ENCODE data around the gene COPS6.

GRCh38 chr7:100040575-100040974 lies 48.2 kb upstream of the COPS6 start:
- TF ChIP-seq EP300 (IDR thresholded peaks at IDR 0.05; ENCODE audit: borderline replicate concordance) (no peak), USF1 (IDR thresholded peaks at IDR 0.05) (no peak), TAF1 (IDR thresholded peaks at IDR 0.05; ENCODE audit: low read depth) (no peak)
- TF ChIP-seq, protein P1, sequence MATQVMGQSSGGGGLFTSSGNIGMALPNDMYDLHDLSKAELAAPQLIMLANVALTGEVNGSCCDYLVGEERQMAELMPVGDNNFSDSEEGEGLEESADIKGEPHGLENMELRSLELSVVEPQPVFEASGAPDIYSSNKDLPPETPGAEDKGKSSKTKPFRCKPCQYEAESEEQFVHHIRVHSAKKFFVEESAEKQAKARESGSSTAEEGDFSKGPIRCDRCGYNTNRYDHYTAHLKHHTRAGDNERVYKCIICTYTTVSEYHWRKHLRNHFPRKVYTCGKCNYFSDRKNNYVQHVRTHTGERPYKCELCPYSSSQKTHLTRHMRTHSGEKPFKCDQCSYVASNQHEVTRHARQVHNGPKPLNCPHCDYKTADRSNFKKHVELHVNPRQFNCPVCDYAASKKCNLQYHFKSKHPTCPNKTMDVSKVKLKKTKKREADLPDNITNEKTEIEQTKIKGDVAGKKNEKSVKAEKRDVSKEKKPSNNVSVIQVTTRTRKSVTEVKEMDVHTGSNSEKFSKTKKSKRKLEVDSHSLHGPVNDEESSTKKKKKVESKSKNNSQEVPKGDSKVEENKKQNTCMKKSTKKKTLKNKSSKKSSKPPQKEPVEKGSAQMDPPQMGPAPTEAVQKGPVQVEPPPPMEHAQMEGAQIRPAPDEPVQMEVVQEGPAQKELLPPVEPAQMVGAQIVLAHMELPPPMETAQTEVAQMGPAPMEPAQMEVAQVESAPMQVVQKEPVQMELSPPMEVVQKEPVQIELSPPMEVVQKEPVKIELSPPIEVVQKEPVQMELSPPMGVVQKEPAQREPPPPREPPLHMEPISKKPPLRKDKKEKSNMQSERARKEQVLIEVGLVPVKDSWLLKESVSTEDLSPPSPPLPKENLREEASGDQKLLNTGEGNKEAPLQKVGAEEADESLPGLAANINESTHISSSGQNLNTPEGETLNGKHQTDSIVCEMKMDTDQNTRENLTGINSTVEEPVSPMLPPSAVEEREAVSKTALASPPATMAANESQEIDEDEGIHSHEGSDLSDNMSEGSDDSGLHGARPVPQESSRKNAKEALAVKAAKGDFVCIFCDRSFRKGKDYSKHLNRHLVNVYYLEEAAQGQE (IDR thresholded peaks at IDR 0.05; ENCODE audit: low read depth): no peak
- TF ChIP-seq, protein P2, sequence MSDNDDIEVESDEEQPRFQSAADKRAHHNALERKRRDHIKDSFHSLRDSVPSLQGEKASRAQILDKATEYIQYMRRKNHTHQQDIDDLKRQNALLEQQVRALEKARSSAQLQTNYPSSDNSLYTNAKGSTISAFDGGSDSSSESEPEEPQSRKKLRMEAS (IDR thresholded peaks at IDR 0.05): no peak

All from Ishikawa (cell line).